B cell (primary cell): Measurements from ENCODE around the gene IL10. TPM values are rescaled to one million over a fixed set of nuclear protein-coding genes. Genes with fewer than 3 reads are reported as not detected.

Experiments
- ATAC-seq: fragments of 200-7000 bp; cut with Tn5 transposase; one replicate; pipeline ENCODE4 v1.10.0; 2021; ENCODE audit warnings: low read depth, mild to moderate bottlenecking, moderate number of reproducible peaks, moderate library complexity
- CTCF ChIA-PET: fragments of 350-600 bp; sonication (Branson Sonifier 250); formaldehyde crosslinking; loops from one replicate; lab custom pipeline; 2021; ENCODE audit warnings: antibody characterized with exemption, inconsistent platforms; lab: Charles Lee
- POLR2A ChIA-PET: fragments of 350-600 bp; sonication (Branson Sonifier 250); formaldehyde crosslinking; loops from one replicate; lab custom pipeline; 2021; ENCODE audit warnings: antibody characterized with exemption; lab: Charles Lee
- DNase-seq: peaks from one replicate; pipeline ENCODE4 v3.0.0; 2013
- H2AFZ ChIP-seq: 2 replicates; pipeline ENCODE4 v1.6.1; 2012; ENCODE audit warnings: mild to moderate bottlenecking, low read depth, low read length; ENCODE audit not compliant: insufficient read depth, poor library complexity, severe bottlenecking
- H3K27ac ChIP-seq, 2 donors: 1 replicate in 1 of 2; 2 replicates in 1 of 2; pipeline ENCODE4 v1.5.1; 2012 to 2013; ENCODE audit warnings: low read length in 2 of 2, mild to moderate bottlenecking in 2 of 2, moderate library complexity in 1 of 2
- H3K27me3 ChIP-seq, 4 experiments: fragments of 200-600 bp in 1 of 4; sonication (generic) in 1 of 4; replicated peaks in 1 of 4; 1 replicate in 2 of 4; 2 replicates in 2 of 4; pipeline versions ENCODE4 v1.6.1 to v1.7.0; 2013 to 2016; ENCODE audit warnings: low read length in 3 of 4, mild to moderate bottlenecking in 2 of 4, mixed read lengths in 1 of 4, moderate library complexity in 1 of 4; ENCODE audit not compliant: insufficient read depth in 4 of 4, control insufficient read depth in 3 of 4; ENCODE audit errors: control extremely low read depth in 1 of 4
- H3K36me3 ChIP-seq, 2 experiments: replicated peaks in 1 of 2; 1 replicate in 1 of 2; 2 replicates in 1 of 2; pipeline versions ENCODE4 v1.6.1 to v1.7.1; 2013; ENCODE audit warnings: low read length in 1 of 2; ENCODE audit not compliant: insufficient read depth in 2 of 2, control insufficient read depth in 1 of 2; ENCODE audit errors: control extremely low read depth in 1 of 2, extremely low read depth in 1 of 2
- H3K4me1 ChIP-seq, 2 donors: fragments of 200-600 bp in 1 of 2; sonication (generic) in 1 of 2; 1 replicate in 1 of 2; 2 replicates in 1 of 2; pipeline versions ENCODE4 v1.5.1 to v1.6.1; 2013 to 2017; ENCODE audit warnings: low read length in 2 of 2; ENCODE audit not compliant: control insufficient read depth in 2 of 2, insufficient read depth in 2 of 2
- H3K4me2 ChIP-seq: replicated peaks from 2 replicates; pipeline ENCODE3; 2012; ENCODE audit warnings: mild to moderate bottlenecking, low read depth, low read length; ENCODE audit not compliant: poor library complexity, severe bottlenecking
- H3K4me3 ChIP-seq, 5 experiments: fragments of 200-600 bp in 1 of 5; sonication (generic) in 1 of 5; 1 replicate in 3 of 5; 2 replicates in 2 of 5; pipeline versions ENCODE4 v1.5.1 to v1.7.0; 2011 to 2016; ENCODE audit warnings: low read length in 4 of 5, mild to moderate bottlenecking in 4 of 5, low read depth in 2 of 5, control low read depth in 1 of 5, moderate library complexity in 1 of 5; ENCODE audit not compliant: insufficient read depth in 1 of 5; ENCODE audit errors: control extremely low read depth in 1 of 5, extremely low read depth in 1 of 5
- H3K79me2 ChIP-seq: fragments of 200-600 bp; sonication (generic); one replicate; pipeline ENCODE4 v1.6.0; 2016; ENCODE audit warnings: low read length; ENCODE audit not compliant: control insufficient read depth, insufficient read depth
- H3K9ac ChIP-seq: fragments of 200-600 bp; sonication (generic); 2 replicates; pipeline ENCODE4 v1.6.1; 2017; ENCODE audit warnings: mild to moderate bottlenecking, low read length, moderate library complexity
- H3K9me3 ChIP-seq, 3 donors: one replicate each; pipeline versions ENCODE4 v1.6.1 to v1.7.1; 2013; ENCODE audit warnings: low read length in 2 of 3; ENCODE audit not compliant: control insufficient read depth in 2 of 3, insufficient read depth in 1 of 3; ENCODE audit errors: control extremely low read depth in 1 of 3
- H4K20me1 ChIP-seq: 2 replicates; pipeline ENCODE4 v1.6.0; 2012; ENCODE audit warnings: mild to moderate bottlenecking, low read length; ENCODE audit not compliant: insufficient read depth, control insufficient read depth, poor library complexity, severe bottlenecking
- H3K27ac Mint-ChIP-seq: one replicate; pipeline ENCODE4 v1.8.0; 2021; ENCODE audit warnings: mixed read lengths
- H3K27me3 Mint-ChIP-seq: one replicate; pipeline ENCODE4 v1.8.0; 2021; ENCODE audit warnings: mixed read lengths
- H3K4me1 Mint-ChIP-seq: one replicate; pipeline ENCODE4 v1.8.0; 2021; ENCODE audit warnings: mixed read lengths
- H3K4me3 Mint-ChIP-seq: one replicate; pipeline ENCODE4 v1.8.0; 2021; ENCODE audit warnings: mixed read lengths
- H3K9me3 Mint-ChIP-seq: one replicate; pipeline ENCODE4 v1.8.0; 2022; ENCODE audit warnings: mixed read lengths; ENCODE audit not compliant: insufficient read depth
- CTCF ChIP-seq: fragments of 200-600 bp; IDR thresholded peaks from one replicate; pipeline ENCODE4 v1.8.0; 2022; ENCODE audit warnings: antibody characterized with exemption, mild to moderate bottlenecking
- EZH2 ChIP-seq: IDR thresholded peaks from 2 replicates; pipeline ENCODE4 v1.6.1; 2012; ENCODE audit warnings: borderline replicate concordance, low read depth, mild to moderate bottlenecking, moderate library complexity, low read length; ENCODE audit not compliant: insufficient read depth, poor library complexity, severe bottlenecking
- WGBS: methylation state at CpG from one replicate; pipeline ENCODE4 v1.1.5; 2013; ENCODE audit warnings: missing lambda C conversion rate; ENCODE audit not compliant: insufficient coverage; 5-methylcytosine and 5-hydroxymethylcytosine counted together
- intact Hi-C: fragments of 100-400 bp; cut with micrococcal nuclease; formaldehyde crosslinking; loops from one replicate; pipeline ENCODE4 v1.10.0; 2022
- polyA plus RNA-seq: library from polyadenylated mRNA; depleted of rRNA; stranded (reverse); fragments of >200 nt; gene quantifications from 2 replicates; pipeline ENCODE4 v1.2.3, GENCODE V29; 2012
- total RNA-seq, 2 donors: library from RNA; stranded (reverse); fragments of 120-200 nt in 1 of 2; gene quantifications; 1 replicate in 1 of 2; 2 replicates in 1 of 2; pipeline versions ENCODE4 v1.2.3 to v1.2.4, GENCODE V29; 2013 to 2022

The IL10 gene
- total and polyA plus RNA-seq, 2 donors (not counting 1 experiment from before 2014, with no cell fraction given), result 0.37 to 0.69 TPM

- DNase-seq, result no peak
- Histone ChIP-seq H3K79me2 (peaks cover 90% of the 10 kb centered on the region), H3K4me2 (no peak overlapping the region), H3K27me3 (no peaks in the 10 kb centered on the region), H3K36me3 (peaks cover 0 to 7% of the 10 kb centered on the region in 2 experiments), H3K9me3 (no peaks in the 10 kb centered on the region), H2AFZ (no peak overlapping the region), H3K4me3 (no peak overlapping the region), H3K27ac (no peak overlapping the region), H3K4me1 (peaks cover 49 to 52% of the 10 kb centered on the region in 2 donors), H4K20me1 (peaks cover 81% of the 10 kb centered on the region), H3K9ac (no peak overlapping the region)
- 100% methylated on average over 3 of the region's 17 CpGs for WGBS
- H3K9me3 Mint-ChIP-seq, result no peaks in the 10 kb centered on the region
- H3K27me3 Mint-ChIP-seq, result no peaks in the 10 kb centered on the region
- intact Hi-C loops, result no loop called here
- POLR2A ChIA-PET, result interaction anchor here (0.5 to 0.6 kb wide), 2 partner anchors 62 to 252 kb away, joined by 7 to 12 read pairs; no protein-coding TSS in a partner anchor
- no peak for ATAC-seq
- CTCF ChIA-PET, result interaction anchor here (0.6 to 13.1 kb wide), 11 partner anchors 10 to 259 kb away, joined by 3 to 145 read pairs (median 4); no protein-coding TSS in a partner anchor
- H3K4me1 Mint-ChIP-seq, result peaks cover 74% of the 10 kb centered on the region
- TF ChIP-seq EZH2 (no peak), CTCF (no peak)
- peak overlapping the region; percentile 28 for H3K27ac Mint-ChIP-seq
- no peak overlapping the region for H3K4me3 Mint-ChIP-seq
Observed at GRCh38 chr1:206722751-206723461, 49.4 kb downstream of the IL10 start.

- POLR2A ChIA-PET, result interaction anchor here (0.6 kb wide), 1 partner anchor 44 kb away, joined by 4 read pairs; no protein-coding TSS in a partner anchor
- H3K79me2 ChIP-seq, result peaks cover 90% of the 10 kb centered on the region
- no peaks in the 10 kb centered on the region for H3K27me3 Mint-ChIP-seq
Observed at GRCh38 chr1:206721454-206721853, 50.8 kb downstream of the IL10 start.

More at GRCh38 chr1:206721454-206721853, 50.8 kb downstream of the IL10 start:
- DNase-seq (no peak), ATAC-seq (no peak)
- Histone ChIP-seq H2AFZ (no peak overlapping the region), H3K27ac (no peak overlapping the region), H3K9me3 (no peaks in the 10 kb centered on the region), H3K4me1 (peaks cover 53 to 60% of the 10 kb centered on the region in 2 donors), H3K9ac (no peak overlapping the region), H3K36me3 (peaks cover 0 to 7% of the 10 kb centered on the region in 2 experiments), H3K27me3 (no peaks in the 10 kb centered on the region), H3K4me2 (no peak overlapping the region), H4K20me1 (peaks cover 81% of the 10 kb centered on the region), H3K4me3 (no peak overlapping the region)
- intact Hi-C loops, result no loop called here
- Mint-ChIP-seq H3K4me1 (peaks cover 78% of the 10 kb centered on the region), H3K9me3 (no peaks in the 10 kb centered on the region), H3K4me3 (no peak overlapping the region), H3K27ac (no peak overlapping the region)
- TF ChIP-seq CTCF (no peak), EZH2 (no peak)
- no CpG with 5 or more reads among the region's 1 CpG for WGBS
- CTCF ChIA-PET, result interaction anchor here (1.4 to 13.1 kb wide), 3 partner anchors 59 to 261 kb away, joined by 3 to 145 read pairs (median 14); no protein-coding TSS in a partner anchor
